H54 (cell line): ENCODE results near the gene MXRA8.
"Not testable (repeated sequence)": the region's sequence is repeated elsewhere in the genome, so short reads cannot be mapped to it uniquely, and the experiment has no call there.

Experiments used
- DNase-seq: peaks from one replicate; pipeline ENCODE4 v3.0.0; 2011; ENCODE audit warnings: low spot score, mixed read lengths; ENCODE audit not compliant: insufficient read length
- FAIRE-seq: peaks from 3 replicates; lab custom pipeline; 2011; peaks lifted over from hg19 to GRCh38; lab: Jason Lieb, UNC
- POLR2A ChIP-seq: IDR thresholded peaks from 2 replicates; pipeline ENCODE4 v1.6.1; 2011; ENCODE audit warnings: low read depth, mild to moderate bottlenecking, low read length

MXRA8 gene

DNA sequence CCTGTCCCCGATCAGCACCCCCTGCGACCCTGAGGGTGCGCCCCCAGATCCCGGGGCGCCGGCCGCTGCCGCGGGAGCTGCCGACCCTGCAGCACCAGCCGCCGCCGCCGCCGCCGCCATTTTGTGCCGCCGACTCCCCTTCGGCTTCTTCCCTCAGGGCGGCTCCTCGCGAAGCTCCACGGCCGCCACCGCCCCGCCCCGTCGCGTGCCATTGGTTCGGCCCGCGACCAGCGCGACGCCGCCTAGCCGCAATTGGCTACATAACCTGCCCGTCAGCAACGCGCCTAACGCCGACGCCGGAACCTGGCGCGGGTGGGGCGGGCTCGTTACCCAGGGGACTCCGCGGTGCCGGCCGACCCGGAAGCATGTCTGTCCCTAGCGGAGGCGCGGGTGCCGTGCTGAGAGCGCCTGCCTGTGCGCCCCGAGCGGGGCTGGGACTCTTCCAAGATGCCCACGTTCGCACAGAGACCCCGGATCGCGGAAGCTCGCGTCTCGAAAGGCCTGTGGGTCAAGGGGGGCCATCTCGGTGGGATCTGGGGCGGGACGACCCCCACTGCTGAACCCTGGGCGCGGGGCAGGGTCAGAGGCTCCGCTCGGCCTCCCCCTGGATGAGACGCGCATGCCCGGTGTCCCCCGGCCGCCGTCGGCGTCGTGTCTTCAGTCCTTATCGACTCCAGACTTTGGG lies 41.0 kb upstream of the MXRA8 start, which contains the start of gene CCNL2:
TSS of gene CCNL2 (minus strand) at position 149 of the 685 bp plus-strand sequence. CDS start at position 120, 29 bp downstream.
- FAIRE-seq = no peak
- peak; percentile 87 for DNase-seq
- TF ChIP-seq POLR2A = peak; percentile 54; the same call in 1 of the 2 replicates

DNA sequence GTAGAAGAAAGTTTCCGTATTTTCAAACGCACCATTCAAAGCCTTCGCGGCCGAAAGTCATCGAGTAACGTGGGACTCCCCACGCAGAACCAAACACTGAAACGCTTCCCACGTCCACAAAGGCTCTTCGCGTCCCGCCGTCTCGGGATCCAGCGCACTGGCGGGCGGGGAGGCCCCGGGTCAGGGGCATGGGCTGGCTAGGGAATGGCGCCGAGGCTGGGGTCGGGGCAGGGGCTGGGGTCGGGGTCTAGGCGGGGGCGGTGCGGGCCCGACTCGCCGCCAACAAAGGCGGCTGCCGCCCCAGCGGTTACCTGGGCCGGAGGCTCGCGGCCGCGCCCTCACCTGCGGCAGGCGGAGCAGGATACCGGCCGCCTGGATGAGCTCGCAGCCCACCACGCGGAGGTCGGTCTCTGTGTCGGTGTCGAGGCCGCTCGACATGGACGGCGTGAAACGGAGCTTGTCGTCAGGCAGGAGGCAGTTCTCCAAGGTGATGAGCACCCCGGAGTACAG lies 40.4 kb upstream of the MXRA8 start:
- TF ChIP-seq POLR2A = no peak
- DNase-seq (no peak), FAIRE-seq (no peak)

DNA sequence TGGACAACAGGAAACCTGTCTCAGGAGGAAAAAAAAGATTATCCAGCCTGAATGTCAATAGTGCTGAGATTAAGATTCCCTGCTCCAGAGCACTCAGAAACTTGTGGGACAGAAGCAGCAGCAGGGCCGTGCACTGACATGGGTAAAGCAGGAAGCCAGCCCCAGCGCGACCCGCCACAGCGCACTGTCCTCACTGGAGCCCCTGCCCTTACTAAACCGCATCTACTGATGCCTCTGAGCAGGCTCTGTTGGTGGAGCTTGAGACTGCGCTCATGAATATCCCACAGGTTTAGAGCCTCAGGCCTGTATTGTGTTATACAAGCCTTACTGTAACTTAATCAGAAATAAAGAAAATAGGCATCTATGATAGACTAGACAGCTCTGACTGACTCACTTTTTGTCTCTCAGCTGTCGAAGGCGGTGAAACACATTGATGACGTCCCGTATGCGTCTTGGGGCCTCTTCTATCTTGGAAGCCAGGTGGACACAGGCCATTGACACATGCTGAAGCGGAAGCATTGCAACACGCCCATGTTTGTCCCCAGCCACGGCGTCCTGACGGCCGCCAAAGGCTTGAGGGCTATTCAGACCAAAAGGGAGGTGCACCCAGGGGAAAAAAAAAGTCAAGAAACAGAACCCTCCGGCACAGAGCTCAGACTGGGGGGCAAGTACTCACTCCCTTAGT lies 39.6 kb upstream of the MXRA8 start:
- DNase-seq (no peak), FAIRE-seq (no peak)
- no peak for TF ChIP-seq POLR2A

DNA sequence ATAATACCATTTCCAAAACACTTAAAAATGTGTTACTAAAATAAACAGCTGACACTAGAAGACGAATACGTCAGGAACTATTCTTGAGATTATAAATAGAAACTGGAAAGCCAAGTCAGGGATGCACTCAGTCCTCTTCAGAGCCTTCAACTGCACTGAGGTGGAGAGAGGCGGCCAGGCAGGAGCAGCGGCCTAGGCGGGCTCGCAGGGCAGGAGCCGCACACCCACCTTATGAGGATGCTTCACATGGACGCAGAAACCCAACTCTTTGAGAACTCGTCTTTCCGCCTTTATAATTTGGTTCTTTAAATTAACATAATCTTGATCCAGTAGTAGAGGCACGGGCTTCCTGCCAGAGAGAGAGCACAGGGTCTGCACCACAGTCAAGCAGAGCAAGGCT lies 36.8 kb upstream of the MXRA8 start:
- DNase-seq = no peak
- FAIRE-seq = no peak
- no peak for TF ChIP-seq POLR2A

DNA sequence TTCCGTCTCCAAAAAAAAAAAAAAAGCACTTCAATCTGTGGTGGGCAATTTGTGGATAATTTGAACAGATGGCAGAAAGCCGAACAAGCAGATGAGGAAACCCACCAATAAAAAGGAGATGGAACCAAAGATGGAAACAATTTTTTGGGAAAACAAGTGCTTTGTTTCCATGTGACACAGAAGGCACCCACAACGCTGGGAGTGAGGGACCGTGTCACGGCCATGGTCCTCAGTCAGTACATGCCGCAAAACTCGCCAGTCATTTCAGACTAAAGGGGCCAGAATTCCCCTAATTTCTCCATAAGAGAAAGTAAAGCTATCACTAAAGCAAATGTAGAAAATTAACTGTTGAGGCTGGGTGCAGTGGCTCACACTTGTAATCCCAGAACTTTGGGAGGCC lies 35.8 kb upstream of the MXRA8 start:
- TF ChIP-seq POLR2A = no peak
- no peak for FAIRE-seq
- DNase-seq = no peak

DNA sequence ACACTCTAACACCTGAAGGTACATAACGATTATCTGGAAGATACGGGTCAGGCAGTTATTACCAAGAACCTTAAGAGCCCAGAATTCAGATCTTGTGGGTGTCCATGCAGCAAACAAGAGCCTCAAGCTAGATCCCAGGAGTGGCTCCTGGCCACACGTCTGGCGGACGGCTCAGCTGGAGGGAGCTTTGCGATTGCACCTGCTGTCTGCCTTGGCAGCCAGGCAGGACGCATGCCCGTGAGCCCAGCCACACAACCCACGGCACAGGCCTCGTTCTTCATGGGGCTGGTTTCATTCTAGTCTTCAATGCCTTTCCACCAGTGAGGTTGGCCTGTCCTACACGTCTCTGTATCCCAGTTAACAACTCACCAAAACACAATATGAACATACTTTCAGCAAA lies 35.1 kb upstream of the MXRA8 start:
- TF ChIP-seq POLR2A = no peak
- no peak for FAIRE-seq
- no peak for DNase-seq

DNA sequence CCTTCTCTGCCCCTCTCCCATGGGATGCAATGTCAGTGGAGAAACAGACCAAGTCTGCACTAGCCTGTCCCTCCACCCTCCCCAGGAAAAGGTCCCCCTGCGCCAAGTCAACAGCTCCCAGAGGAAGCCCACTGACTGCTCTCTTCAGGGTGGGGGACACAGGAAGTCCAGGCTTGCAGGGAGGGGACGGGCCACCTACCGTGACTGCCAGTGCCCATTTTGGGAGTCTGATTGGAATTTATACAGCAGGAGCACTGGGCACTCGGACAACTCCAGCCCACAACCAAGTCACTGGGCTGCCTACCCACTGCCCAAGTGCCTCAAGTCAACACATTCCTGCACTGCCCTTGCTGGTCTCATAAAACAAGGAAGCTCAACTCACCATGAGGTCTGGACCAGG lies 34.7 kb upstream of the MXRA8 start:
- DNase-seq = no peak
- FAIRE-seq = no peak
- no peak for TF ChIP-seq POLR2A

DNA sequence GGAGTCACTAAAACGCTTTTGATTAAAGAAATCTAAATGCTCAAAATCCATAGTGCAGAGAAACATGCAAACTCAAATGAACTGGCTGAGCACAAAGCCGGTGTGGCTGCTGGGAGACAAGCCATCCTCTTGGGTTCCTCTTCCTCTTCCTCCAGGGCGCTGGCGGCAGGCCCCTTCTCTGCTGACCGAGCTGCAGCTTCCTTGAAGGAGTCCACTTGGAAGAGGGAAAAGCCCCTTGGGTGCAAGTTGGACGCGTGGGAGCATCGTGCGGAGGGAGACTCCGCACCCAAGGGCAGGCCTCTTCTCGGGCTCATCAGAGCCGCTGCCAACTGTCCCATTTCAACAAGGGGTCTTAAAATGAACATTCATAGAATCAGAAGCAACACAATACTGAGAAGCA lies 32.9 kb upstream of the MXRA8 start:
- no peak for DNase-seq
- no peak for TF ChIP-seq POLR2A
- FAIRE-seq = no peak

DNA sequence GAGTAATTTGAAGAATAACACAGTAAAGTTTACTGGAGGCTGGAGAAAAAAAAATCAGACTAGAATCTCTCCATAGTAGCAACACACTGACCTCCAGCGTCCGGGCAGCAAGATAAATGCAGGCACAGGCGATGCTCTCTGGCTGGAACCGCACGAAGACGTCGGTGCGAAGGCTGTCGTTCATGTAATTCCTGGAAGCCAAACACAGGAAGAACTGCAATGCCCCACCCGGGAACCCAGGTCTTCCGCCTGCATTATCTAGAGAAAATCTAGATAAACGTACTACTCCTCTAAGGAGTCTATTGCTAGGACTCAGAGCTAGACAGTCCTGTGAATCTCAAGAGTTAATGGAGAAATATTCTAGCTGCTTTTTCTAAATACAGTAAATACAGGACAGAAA lies 32.3 kb upstream of the MXRA8 start:
- FAIRE-seq (no peak), DNase-seq (no peak)
- TF ChIP-seq POLR2A = no peak

DNA sequence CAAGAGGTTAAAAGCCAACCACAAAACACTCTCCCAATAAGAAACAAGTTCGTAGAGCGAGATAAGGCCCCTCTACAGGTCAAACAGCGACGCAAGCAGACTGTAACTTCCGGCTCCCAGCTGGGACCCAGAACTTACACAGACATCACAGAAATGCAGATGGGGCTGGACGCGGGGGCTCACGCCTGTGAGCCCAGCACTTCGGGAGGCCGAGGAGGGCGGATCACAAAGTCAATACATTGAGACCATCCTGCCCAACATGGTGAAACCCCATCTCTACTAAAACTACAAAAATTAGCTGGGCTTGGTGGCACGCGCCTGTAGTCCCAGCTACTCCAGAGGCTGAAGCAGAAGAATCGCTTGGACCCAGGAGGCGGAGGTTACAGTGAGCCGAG lies 29.7 kb upstream of the MXRA8 start:
- FAIRE-seq (no peak), DNase-seq (no peak)
- no peak for TF ChIP-seq POLR2A

DNA sequence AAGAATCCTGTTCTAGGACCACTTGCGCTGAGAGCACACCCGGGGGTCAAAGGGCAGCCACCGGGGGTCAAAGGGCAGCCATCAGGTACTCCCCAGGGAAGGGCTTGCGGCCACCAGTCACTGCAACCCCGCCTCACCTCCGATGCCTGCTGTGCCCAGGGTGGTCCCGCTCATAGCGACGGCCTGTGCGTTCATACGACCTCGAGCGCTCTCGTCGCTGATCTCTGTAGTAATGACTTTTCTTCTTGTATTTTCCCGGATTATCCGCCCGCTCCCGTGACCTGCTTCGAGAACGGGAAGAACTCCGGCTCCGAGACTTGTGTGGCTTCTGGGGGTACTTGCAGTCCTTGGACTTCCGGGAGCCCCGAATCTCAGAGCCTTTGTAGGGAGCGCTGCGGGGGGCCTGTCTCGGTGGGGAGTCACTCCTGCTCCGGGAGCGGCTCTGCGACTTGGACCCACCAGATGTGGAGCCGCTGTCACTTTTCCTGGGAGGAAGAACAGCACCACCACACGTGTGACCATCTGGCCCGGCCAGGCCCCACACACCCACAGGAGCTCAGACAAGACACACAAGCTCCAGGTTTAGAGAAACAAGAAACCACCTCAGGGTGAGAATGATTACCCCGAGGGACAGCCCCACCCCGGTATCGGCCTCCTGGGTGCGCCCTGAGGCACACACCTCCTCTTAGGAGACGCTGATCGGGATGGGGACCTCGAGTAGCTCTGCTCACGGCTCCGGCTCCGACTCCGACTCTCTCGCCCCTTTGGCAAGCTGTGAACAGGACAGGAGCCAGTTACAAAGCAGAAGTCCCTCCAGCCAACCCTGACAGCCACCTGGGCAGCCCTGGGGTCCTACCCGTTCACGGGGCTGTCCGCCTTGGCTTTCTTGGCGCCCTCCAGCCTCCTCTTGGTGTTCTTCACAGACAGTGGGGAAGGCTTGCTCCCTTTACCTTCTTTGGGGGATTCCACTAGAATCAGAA lies 29.0 kb upstream of the MXRA8 start:
- DNase-seq (no peak), FAIRE-seq (no peak)
- TF ChIP-seq POLR2A = no peak

DNA sequence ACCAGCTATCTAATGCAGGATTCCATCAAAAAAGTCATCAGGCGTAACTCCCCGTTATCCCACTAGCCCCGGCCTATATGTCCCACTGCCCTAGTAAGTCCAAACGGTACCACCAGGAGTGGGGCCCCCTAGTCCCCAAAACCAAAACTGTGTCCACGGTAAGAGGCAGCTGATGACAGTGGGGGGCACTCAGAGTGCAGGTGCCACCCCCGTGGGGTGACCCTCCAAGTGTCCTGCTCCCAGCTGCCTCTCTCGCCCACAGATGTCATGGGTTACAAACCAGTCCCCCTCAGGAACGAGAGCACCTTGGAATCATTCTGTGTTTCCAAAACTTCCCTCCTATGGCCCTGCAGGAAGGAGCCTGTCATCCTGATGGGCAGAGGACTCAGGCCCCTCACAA lies 27.6 kb upstream of the MXRA8 start:
- FAIRE-seq (no peak), DNase-seq (no peak)
- no peak for TF ChIP-seq POLR2A

DNA sequence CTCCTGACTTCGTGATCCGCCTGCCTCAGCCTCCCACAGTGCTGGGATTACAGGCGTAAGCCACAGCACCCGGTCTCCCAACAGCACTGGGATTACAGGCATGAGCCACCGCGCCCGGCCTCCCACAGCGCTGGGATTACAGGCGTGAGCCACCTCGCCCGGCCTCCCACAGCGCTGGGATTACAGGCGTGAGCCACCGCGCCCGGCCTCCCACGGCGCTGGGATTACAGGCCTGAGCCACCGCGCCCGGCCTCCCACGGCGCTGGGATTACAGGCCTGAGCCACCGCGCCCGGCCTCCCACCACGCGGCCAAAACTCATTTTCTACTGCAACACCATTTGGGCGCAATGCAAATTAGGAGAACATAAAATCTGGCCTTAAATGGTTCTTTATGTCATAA lies 27.0 kb upstream of the MXRA8 start:
- DNase-seq, FAIRE-seq: not testable (repeated sequence)

DNA sequence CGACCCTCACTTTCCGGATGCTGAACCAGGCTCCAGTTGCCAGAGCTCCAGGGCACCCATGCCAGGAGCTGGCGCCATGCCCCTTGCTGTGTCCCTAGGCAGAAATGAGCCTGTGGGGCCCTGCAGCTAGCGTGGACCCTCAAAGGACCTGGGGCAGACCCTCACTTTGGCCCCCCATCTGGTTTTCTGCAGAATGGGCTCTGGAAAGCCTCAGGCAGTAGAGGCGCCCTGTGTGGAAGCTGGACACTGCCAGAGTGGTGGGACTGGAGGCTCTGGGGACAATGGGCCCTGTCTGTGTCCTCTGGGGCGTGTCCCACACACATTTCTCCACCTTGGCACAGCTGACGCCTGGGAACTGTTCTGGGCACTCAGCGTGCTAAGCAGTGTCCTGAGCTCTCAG lies 22.9 kb upstream of the MXRA8 start:
- DNase-seq = no peak

More for the DNA sequence above, 22.9 kb upstream of the MXRA8 start:
- no peak for TF ChIP-seq POLR2A
- FAIRE-seq = no peak
